ENCODE data around the gene RBBP4.
"Not testable (repeated sequence)": the region's sequence is repeated elsewhere in the genome, so short reads cannot be mapped to it uniquely, and the experiment has no call there.

The RBBP4 gene

DNA sequence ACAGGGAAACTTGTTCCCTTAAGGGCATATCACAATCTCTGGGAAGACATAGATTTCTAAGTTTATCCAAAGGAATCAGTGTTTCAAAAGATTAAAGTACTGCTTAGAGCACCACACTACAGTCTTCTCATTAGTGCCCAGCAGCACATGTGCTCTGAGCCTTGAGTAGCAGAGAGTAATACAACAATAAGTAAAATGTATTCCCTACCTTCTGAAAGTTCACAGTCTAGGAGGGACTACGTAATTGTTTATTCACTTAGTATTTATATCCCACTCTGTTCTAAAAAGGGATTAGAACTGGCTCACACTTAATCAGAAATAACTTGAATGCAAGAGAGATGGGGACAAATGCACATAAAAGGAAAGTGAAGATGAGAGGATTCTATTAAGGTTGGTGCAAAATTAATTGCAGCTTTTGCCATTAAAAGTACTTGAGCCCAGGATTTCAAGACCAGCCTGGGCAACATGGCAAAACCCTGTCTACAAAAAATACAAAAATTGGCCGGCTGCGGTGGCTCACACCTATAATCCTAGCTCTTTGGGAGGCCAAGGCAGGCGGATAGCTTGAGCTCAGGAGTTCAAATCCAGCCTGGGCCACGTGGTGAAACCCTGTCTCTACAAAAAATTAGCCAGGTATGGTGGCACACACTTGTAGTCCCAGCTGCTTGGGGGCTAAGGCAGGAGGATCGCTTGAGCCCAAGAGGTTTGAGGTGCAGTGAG is 42.6 kb downstream of the RBBP4 start:
- no peak for DNase-seq (ENCODE audit: low read depth in 3 of 3)

DNA sequence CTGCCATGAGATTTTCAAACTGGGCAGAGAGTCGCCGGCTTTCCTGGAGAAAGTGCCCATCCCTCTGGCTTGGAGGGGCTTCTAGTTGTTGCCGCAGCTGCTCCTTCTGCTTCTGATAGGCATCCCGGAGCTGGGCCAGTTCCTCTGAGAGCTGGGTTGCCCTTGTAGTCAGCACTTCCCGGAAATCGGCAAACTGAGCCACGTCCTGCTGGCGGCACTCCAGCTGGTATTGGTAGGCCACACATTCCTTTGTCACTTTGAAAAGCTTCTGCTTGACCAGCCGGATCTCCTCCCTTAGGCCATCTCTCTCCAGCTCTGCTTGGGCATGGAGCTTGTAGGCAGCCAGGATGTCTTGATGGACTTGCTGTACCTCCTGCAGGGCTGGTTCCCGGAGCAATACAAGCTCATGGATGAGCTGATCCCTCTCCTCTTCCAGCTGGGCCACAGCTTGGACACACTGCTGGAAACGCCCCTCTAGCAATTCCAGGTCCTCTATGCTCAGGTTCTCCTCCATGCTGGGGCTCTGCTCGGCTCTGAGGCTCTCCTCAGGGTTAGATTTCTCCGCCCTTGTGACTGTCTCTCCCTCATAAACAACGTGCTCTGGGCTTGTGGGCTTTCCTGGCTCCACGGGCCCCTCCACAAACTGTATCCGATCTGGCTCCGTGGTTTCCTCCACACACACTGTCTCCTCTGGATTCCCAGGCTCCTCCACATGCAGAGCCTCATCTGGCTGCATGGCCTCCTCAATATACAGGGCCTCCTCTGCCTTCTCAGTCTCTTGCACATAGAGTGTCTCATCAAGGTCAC is 44.3 kb downstream of the RBBP4 start:
- DNase-seq (ENCODE audit: low read depth in 3 of 3), result no peak

DNA sequence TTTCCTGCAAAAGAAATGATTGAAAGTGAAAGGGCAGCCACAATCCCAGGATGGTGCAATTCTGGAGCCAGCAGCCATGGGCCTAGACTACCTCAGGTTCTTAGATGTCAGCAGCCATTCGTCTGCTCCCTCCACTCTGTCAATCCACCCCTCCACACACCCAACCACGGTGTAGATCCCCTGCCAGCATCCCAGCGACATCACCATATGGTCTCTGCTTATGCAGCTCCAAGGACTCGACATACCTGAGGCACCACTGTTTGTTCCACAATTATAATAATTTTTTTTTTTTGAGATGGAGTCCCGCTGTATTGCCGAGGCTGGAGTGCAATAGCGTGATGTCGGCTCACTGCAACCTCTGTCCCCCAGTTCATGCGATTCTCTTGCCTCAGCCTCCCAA is 45.0 kb downstream of the RBBP4 start:
- no peak for DNase-seq (ENCODE audit: low read depth in 3 of 3)

DNA sequence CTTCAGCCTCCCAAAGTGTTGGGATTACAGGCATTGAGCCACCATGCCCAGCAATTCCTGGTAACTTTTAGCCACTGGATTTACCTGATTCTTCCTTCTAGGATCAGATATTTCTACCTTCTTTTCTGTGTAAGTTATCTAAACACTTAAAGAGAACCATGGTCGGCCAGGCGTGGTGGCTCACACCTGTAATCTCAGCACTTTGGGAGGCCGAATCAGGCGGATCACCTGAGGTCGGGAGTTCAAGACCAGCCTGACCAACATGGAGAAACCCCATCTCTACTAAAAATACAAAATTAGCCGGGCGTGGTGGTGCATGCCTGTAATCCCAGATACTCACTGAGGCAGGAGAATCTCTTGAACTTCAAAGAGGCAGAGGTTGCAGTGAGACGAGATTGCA is 46.0 kb downstream of the RBBP4 start:
- not testable (repeated sequence) for DNase-seq (ENCODE audit: low read depth in 3 of 3)

DNA sequence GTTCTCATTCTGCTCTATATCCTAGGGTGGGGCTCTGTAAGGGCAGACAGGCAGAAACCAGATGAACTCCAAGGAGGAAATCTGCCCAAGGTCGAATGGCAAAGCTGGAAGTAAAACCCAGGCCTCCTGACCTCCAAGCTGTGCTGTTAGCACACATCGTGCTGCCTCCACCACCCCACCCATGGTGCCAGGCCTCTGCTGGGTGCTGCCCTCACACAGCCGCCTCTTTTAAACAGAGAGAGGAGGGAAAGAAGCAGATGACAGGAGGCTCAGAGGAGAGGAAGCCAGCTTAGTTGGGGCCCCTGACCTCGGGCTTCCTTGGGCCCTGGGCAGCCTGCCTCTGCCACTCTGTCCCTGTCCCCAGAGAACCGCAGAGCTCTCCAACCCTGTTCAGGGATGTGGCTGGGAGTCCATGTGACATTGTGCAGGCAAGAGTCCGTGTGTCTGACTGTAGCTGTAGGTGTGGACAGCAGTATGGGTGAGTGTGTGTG is 50.5 kb downstream of the RBBP4 start:
- no peak for DNase-seq (ENCODE audit: low read depth in 3 of 3)

DNA sequence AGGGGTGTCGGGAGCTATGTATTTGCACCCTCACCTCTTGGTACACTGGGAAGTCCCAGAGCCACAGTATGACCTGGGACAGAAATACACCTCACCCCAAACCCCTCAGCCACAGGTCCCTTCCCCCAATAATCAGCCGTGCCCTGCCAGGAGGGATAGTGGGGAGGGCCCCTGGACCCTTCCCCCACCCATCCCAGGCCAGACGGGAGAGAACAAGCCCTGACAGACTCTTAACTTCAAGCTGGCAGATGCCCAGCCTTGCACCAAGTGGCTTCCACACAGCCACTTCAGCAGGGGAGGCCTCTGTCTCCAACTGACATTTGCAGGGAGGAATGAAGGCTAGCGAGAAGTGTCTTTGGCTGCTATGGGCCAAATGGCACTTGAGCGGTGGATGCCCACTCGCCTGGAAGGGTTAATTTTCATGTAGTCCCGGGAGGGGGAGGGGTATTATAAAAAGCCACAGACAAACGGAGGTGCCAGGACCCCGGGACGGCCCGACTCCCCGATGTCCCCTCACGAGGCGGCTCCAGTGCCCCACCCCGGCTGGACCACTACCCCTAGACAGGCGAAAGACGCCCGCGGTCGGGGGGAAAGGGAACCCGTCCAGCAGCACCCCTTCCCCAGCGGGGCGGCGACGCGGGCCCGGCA is 51.1 kb downstream of the RBBP4 start:
- no peak for DNase-seq (ENCODE audit: low read depth in 3 of 3)

DNA sequence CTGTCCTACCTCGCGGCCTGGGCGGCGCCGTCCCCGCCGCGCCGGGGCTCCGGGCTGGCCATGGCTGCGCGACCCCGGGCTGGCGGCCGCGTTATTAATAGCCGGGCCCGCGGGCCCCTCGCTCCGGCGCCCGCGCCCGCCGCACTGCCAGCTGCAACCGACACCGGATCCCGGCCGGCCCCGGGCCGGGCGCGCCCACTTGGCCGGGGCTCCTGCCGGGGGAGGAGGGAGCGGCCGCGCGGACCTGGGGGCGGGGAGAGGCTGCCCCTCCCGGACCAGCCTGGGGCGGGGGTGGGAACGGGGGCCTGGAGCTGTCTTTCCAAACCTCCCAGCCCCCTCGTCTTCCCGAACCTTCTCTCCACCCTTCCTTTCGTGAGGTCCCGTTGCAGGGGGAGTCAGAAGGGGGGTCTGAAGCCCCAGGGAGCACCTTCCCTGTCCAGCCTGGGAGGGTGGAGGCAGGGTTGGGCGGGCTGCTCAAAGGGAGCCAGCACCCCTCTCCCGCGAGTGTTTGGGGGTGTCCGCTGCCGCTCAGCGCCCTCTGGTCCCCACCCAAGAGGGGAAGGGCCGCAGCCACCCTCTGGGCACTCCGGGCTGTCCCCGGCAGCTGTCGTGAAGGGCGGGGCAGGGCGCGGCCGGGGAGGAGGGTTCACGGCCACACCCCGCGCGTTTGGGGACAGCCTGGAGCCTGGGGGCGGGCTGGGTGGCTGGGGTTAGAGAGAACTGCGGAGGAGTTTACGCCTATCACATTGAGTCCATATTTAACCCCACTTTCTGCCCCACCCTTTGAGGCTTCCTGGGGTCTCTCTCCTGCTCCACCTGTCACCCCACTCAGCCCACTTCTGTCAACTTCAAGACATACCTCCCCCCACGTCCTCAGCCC is 51.8 kb downstream of the RBBP4 start, which contains the start of gene SYNC:
SYNC (minus strand) TSS at position 172 of the 880 bp plus-strand sequence; CDS start at position 62, 110 bp downstream.
- no peak for DNase-seq (ENCODE audit: low read depth in 3 of 3)

DNA sequence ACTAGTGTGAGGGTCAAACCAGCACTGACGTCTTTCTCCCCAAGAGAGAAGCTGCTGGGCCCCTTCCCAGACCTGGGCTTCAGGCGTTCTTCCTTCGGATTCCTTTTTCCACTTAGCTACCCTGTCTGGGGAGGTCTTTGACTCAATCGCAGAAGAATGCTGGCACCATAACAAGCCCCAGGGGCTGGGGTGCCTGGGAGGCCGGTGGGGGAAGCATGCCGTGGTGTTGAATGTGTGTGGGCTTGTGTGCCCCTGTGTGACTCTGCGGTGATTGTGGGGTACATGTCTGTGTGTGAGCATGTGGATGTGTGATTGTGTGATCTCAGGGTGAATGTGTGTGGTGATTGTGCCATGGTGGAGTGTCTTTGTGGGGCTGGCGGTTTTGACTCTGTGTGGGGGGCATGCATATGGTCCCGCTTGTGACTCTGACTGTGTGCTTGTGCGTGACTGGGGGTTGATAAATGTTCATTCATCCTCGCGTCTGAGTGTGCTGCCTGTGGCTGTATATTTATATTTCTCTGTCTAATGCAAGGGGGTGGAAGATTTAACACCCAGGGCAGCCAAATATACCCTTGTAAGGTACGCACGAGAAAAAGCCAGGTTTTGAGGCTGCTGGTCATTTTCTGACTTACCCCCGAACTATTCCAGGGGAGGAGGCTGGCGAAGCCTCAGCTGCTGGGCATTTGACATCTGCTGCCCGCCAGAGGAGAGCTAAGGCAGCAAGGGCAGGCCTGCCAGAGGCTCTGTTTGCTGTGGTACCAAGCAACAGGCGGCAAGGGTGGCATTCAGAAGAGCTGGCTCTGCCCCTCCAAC is 52.7 kb downstream of the RBBP4 start:
- no peak for DNase-seq (ENCODE audit: low read depth in 3 of 3)

DNA sequence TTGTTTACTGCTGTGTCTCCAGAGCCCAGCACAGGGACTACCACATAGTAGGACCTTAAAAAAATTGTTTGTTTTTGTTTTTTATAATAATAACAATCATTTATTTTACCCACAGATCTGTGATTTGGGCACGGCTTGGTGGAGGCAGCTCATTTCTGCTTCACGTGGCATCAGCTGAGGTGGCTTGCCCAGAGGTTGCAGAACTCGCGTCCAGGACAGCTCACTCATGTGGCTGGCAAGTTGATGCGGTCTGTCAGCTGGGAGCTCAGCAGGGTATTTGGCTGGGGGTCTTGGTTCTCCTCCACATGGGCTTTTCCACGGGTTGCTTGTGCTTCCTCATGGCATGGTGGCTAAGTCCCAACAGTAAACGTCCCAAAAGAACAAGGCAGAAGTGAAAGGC is 54.5 kb downstream of the RBBP4 start:
- no peak for DNase-seq (ENCODE audit: low read depth in 3 of 3)

DNA sequence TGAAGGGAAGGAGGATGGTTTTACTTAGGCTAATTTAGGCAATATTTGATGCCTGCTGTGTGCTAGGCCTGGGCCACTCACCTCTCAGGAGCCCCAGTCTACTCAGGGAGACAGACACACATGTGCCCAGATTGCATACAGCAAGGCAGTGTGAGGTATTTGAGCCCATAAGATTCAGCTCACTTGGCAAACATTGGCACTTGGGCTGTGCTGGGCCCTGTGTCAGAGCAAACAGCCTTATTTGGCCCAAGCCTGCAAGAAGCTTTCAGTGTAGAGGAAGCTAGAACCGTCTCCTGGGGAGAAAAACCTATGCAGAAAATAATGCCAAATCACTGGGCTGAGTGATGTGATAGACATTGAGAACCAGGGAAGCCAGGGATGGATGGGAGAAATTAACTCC is 55.5 kb downstream of the RBBP4 start:
- no peak for DNase-seq (ENCODE audit: low read depth in 3 of 3)

DNA sequence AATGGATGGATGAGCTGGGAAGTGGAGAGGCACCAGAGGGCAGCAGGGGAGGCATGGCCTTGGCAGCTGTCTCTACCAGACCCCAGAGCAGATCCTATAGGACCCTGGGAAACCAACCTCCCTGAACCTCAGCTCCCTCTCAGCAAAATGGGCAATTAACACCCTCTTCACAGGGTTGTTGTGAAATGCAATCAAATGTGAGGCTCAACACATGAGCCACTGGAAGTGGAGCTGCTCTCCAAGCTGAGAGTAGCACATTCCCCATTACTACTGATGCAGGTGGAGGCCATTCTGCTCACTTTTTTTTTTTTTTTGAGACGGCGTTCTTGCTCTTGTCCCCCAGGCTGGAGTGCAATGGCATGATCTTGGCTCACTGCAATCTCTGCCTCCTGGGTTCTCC is 58.1 kb downstream of the RBBP4 start:
- no peak for DNase-seq (ENCODE audit: low read depth in 3 of 3)

DNA sequence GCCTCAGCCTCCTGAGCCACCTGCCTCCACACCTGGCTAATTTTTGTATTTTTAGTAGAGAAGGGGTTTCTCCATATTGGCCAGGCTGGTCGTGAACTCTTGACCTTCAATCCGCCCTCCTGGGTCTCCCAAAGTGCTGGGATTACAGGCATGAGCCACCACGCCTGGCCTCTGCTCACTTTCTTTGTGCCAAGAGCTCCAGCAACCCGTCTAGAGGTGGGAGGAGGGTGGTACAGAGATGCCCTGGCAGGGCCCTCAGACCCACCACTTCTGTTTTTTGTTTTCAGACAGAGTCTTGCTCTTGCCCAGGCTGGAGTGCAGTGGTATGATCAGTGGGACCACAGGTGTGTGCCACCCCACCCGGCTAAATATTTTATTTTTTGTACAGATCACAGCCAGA is 58.5 kb downstream of the RBBP4 start:
- no peak for DNase-seq (ENCODE audit: low read depth in 3 of 3)

DNA sequence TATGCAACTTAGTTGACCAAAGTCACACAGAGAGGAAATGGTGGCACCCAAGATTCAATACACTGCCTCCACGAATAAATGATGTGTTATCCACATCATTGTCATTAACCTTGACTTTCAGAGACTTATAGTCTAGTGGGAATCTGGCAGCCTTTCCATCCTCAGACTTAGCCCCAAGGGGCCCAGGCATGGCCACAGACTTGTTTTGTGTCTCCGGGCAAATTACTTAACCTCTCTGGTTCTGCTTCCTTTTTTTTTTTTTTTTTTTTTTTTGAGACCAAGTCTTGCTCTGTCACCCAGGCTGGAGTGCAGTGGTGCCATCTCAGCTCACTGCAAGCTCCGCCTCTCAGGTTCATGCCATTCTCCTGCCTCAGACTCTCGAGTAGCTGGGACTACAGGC is 60.2 kb downstream of the RBBP4 start:
- DNase-seq (ENCODE audit: low read depth in 3 of 3), result not testable (repeated sequence)

DNA sequence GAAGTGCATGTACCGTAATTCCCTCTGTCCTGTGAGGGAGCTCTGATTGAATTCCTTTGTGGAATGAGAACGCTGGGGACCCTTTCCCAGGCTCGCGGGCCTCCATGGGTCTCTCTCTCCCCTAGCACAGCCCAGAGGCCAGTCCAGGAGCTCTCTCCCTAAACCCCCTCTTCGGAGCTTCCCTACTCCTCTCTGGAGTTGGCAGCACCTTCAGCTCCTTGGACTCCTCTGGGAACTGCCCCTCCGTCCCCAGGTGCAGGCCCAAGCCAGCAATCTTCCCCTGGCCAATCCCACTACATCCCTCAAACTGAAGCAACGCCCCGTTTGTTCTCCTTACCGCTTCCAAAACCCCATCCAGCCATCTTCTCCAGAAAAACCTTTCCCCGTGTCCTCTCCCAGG is 62.1 kb downstream of the RBBP4 start:
- DNase-seq (ENCODE audit: low read depth in 3 of 3), result no peak

DNA sequence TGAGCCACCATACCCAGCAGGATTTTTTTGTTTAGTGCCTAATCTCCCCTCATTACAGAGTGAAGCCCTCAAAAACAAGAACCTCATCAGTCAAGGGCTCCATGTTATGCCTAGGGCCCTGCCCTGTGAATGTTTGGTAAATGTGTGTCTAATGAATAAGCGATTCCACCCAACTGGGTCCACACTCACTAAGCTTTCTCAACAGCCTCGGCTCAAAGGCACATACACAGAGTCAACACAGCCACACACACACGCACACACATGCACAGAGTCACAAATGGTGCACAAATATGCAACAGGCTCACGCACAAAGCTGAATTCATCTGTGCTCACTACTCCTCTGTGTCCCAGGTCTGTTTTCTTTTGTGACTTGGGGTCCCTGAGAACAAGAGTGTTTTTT is 63.3 kb downstream of the RBBP4 start:
- DNase-seq (ENCODE audit: low read depth in 3 of 3), result no peak

DNA sequence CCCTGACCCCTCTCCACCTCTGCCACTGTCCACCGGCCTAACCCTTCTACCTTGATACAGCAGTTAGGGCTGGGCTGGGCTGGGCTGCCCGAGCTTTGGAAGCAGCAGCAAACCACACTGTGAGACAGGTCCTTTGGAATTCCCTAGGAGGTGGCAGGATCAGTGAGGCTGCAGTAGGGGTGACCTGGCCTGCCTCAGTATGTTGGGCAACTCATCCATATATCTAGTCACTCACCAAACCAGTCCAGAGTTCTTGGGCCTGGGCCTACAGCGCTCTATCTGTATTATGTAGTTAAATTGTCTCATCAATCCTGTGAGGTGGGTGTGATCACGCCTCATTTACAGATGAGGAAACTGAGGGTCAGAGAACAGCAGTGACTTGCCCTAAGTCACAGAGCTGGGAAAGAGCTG is 64.9 kb downstream of the RBBP4 start:
- no peak for DNase-seq (ENCODE audit: low read depth in 3 of 3)

DNA sequence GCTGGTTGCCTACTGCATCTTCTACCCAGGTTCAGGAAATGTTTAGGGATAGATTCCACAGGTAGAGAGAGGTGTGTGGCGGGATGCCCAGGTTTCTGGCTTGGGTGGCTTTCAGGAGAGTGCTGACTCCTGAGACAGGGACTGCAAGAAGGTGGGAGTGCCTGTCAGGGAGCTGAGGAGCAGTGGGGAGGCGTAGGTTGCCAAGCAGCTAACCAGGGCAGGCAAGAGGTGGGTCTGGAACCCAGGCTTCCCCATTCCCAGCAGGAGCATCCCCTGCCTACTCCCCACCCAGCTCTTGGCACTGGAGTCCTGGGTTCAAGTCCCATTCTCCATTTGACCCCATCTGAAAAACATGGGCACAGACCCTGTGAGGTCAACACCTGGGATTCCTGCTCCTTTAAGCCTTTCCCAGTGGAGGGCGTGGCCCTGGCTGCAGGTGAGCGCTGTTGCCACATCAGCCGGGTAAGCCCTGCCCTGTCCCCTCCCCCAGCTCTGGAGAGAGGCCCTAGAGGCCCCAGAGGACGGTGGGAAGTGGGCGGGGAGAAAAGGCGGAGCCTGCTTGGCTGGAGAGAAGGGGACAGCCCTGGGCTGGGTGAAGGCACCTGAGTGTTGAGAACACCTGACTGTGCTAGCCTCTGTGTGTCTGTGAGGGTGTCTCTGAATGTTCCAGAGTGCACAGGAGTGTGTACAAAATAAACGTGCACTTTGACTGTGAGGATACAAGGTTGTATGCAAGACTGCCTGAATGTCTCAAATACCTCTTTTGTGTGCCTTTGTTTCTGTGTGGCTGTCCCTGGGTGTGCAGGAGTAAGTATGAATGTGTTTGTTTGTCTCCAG is 65.5 kb downstream of the RBBP4 start:
- DNase-seq (ENCODE audit: low read depth in 3 of 3), result peak; percentile 27 to 59 (median 38)

DNA sequence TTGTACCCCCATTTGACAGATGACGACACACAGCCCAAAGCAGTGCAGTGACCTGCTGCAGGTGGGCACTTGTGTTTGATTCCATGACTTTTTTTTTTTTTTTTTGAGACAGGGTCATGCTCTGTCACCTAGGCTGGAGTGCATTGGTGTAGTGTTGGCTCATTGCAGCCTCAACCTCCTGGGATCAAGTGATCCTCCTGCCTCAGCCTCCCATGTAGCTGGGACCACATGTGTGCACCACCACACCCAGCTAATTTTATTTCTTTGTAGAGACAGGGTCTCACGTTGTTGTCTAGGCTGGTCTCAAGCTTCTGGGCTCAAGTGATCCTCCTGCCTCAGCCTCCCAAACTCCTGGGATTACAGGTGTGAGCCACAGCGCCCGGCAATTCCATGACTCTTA is 66.5 kb downstream of the RBBP4 start:
- DNase-seq (ENCODE audit: low read depth in 3 of 3), result no peak

DNA sequence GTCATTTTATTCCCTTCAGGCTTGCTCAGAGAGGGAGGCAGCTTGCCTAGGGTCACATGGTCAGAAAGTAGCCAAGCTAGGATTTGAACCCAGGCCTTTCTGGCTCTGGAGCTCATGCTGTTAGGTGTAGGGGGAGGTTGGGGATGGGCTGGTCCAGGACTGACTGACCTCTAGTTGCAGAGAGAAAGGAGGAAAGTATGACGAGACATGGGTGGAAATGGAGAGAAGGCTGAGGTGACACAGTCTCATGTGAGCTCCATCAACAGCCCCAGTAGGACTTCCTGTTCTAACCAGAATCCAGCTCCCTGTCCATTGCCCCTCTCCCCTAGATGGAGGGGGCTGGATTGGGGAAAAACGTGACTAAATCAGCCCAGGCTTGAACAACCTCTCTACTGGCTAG is 67.0 kb downstream of the RBBP4 start:
- DNase-seq (ENCODE audit: low read depth in 3 of 3), result no peak

DNA sequence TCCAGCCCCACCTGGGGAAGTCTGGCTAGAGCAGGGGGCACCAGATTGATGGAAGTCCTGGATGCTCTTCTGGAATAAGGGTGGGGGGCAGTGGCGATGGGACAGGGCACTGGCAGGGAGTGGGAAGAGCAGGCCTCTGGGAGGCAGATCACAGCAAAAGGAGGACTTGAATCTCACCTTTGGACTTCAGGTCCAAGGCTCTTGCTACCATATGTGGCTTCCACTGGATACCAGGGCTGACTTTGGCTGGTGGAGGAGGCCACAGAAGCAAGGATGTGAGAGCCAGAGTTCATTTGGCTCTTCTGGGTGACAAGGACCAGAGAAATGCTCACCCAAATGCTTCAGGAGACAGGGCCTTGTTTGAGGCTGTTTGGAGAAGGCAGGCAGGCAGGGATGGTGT is 67.5 kb downstream of the RBBP4 start:
- no peak for DNase-seq (ENCODE audit: low read depth in 3 of 3)
